Fibroblast of skin of left biceps (primary cell): ENCODE results near the gene ADAT1.
"Not testable (repeated sequence)": the region's sequence is repeated elsewhere in the genome, so short reads cannot be mapped to it uniquely, and the experiment has no call there.

Experiments used
- DNase-seq, 2 experiments: peaks; one replicate each; pipeline ENCODE4 v3.0.0-alpha.2; 2013; ENCODE audit warnings: low read depth in 2 of 2

Gene ADAT1

DNA sequence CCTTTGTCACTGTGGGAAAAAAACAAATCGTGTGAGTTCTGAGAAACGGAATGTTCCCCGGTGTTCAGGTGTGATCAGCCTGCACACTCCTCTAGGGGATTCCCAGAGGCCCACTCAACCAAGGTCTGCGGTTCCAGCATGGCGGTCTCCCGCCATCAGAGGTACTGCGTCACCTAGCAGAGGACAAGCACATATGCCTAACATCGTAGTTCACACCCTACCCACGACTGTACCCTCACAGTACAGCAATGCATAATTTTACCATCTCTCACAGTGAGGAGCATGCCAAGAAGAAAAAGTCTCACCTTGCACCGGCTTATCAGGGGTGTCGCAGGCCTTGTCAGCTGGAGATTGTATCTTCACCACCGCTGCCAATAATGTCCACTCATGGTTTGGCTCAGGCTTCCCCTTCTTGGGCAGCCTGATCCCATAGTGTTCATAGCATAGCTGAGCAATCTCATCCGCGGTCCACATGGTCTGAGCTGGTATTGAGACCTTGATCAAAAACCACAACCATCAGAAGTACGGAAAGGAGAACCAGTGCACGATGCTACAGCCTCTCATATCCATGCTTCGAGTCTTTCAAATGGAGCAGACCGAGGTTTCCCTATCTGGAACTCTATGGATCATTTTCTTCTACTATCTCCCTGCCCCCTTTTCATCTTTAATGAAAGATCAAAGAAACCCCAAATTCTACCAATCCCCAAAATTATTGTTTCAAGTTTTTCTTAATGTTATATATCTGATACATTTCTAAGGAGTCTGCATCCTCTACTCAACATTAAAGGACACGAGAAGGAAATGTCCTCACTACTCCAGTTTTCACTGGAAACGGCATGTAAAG is 2.5 kb downstream of the ADAT1 start:
- DNase-seq: no peak

DNA sequence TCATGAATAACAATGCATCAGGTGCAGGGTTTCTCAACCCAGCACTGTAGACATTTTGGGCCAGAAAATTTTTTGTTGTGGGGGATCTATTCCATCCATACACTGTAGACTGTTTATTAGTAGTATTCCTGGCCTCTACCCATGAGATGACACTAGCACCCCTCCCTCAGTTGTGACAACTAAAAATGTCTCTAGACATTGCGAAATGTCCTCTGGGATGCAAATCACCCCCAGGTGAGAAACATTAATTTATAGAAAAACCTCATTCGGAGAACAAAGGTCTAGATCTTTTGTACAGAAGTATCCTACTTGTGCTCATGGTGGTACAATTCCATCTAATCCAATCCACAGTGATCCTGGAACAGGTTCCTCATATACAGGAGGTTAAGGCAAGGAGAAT is 4.3 kb downstream of the ADAT1 start:
- no peak for DNase-seq

DNA sequence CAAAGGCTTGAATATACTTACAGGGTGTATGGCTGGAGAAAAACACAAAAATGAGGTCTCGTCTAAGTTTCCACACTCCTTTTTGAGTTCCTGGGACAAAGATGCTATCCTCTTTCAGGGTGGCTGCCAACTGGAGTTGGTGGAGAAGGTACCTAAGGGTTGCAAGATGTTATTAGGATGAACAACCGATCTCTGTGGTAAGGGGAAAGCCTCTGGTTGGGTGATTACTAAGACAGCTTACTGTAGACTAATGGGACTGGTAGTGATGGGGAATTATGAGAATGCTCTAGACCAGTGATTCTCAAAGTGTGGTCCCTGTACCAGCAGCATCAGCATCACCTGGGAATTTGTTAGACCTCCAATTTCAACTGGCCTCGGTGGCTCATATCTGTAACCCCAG is 6.0 kb downstream of the ADAT1 start:
- no peak for DNase-seq

DNA sequence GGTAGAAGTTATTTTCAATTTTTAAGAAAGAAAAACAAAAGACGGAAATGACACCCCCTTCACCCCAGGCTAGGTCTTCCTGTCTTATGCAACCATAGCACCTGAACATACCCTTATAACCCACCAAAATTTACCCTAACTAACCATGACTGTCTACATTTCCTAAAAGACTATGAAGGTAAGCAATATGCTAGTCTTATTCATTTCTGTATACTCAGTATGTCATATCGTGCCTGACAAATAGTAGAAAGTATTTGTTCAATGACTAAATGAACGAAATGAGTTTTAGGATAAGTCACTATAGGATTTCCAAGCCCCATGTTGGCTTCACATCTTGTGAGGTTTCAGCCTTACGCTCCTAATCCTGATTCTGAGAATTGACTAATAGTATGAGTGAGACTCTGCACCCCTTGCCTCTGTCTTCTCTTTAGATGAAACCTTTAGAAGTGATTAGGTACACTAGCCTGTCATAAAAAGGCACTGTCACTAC is 6.5 kb downstream of the ADAT1 start:
- no peak for DNase-seq

DNA sequence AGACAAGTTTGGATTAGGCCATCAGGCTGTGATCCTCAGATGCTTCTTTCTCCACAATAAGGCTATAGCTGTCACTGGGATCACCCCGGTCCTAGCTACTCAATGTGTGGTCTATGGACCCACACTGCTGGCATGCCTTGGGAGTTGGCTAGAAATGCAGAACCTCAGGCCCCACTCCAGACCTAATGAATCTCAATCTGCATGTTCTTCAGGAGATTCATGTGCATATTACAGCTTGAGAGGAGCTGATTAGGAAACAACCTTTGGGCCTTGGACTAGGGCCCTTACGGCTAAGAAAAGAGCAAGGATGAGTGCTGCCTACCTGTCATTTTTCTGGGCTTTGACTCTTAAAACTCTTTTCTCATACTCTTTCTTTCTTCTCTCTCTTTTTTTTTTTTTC is 7.5 kb downstream of the ADAT1 start:
- no peak for DNase-seq

DNA sequence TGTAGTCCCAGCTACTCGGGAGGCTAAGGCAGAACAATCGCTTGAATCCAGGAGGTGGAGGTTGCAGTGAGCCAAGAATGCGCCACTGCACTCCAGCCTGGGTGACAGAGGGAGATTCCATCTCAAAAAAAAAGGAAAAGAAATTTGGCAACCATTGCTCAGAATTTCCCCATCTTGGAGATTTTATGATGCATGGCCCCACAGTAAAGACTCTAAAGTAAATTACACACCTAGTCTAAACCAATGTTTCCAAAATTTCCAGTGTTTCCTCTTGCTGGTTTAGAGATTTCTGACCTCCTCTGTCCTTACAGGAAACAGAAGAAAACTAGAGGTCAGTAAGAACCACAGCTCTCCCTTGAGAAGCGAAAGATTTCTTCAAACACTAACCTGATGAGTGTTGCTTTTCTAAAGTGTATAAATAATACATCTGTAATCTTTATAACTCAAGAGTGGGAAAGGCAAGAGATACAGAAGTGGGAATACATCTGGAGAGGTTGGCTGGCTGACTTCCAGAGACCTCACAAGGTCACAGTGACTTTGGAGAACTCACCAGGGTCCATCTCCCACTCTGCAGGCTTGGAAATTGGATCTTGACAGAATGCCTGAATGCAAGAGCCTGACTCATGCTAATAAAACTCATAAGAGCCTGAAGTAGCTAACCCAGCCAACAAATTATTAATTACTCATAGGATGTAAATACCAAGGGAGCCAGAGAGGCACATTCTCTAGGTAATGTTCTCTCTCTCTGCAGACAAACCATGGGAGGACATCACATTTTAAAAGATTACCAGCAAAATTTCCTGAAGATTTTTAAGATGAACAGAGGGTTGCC is 8.8 kb downstream of the ADAT1 start:
- DNase-seq: peak; percentile 29 to 35

DNA sequence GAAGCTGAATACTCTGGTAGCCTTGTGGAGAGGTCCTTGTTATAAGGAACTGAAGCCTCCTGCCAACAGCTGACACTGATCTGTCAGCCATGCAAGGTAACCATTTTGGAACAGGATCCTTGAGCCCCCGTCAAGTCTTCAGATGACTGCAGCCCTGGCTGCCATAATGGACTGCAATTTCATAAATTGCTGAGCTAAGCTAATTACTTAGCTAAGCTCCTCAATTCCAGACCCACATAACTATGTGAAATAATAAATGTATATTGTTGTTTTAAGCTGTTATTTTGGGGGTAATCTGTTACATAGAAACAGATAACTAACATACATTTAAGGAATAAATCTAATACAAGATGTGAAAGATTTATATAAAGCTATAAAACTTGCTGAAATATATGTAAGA is 16.6 kb downstream of the ADAT1 start:
- DNase-seq: no peak

DNA sequence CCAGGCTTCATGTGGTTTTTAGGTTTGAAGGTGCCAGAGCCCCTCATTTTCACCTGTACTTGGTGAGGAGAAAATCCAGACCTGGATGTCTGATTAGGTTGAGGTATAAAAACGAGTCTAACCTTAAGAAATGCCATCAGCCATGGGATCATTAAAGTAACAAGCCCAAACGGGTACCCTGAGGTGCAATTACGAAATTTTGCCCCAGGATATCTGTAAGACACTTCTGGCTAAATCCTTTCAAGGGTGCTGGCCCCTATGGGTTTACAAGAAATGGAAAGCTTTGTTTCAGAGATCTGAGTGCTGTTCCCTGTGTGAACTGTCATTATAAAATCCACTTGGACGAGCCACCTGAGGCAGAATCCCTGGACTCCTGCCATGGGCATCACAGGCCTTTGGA is 19.8 kb downstream of the ADAT1 start:
- no peak for DNase-seq

DNA sequence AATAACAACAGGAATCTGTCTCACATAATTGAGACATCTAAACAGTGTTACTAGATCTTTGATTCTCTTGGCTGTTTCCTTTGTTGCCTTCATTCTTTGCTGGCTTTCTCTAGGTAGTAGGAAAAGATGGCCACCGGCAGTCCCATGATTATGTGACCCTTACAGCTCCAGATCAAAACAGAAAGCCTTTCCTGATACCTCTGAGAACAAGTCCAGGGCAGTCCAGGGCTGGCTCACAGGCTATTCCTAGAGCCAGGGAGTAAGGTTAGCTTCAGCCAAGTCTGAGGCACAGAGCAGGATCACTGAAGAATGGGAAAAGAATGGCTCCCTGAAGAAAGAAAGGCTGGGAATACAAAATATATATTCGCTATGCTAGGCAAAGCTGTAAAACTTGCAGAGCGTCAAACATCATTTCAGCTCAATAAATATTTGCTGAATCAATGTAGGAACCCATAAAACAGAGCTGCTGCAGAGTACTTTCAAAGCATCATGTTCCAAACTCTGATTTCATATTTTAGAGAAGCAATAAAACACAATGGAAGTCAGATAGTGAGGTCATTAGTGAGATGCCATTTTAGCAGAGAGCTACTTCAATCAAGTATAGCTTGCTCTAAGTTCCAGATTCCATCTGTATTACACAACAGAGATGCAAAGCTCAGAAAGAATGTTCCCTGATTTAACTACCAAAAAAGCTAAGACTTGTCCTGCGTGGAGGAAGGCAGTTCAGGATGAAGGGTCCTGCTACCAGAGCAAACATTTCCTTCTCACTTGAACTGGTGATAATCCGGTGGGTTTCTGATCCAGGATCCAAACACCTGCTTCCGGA is 23.4 kb downstream of the ADAT1 start:
- DNase-seq: no peak

DNA sequence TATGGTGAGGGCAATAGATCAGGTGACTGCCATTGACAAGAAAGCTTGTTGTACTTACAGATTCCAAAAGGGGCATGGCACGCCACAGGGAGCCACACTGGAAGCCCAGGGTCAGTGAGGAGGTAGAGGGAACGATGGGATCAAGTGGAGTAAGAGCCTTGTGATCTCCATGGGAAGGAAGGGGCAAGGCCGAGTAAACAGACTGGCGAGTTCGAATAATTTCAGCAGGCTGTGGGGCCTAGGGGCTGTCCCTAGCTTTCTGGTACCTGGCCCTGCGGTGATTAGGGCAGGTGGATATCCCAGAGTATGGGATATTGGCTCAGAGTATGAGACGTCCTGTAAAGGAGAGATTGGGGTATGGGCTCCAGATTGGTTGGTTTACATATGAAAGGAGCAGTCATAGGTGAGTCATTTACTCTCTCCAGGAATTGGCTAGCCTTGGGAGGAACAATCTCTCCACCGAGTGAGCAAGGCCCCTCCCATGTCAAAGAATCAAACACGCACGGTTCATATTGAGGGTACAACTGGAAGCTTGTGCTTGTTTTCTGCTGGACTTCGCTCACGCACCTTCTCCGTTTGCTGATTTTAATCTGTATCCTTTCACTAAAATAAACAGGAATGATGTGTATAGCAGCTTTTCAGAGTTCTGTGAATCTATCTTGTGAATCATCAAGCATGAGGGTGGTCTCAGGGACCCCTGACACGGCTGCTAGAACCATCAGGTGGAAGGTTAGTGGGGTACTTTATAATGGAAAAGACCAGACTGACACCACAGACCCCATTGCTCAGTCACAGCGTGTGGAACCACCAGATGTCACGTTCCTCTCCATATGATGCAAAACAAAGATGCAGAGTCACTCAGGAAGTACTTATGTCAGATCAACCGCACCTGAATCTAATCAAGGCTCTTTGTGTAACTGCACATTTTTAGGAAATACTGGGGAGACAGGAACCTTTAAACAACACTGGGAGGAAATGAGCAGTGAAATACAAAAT is 29.0 kb downstream of the ADAT1 start:
- peak; percentile 56 to 60 for DNase-seq

DNA sequence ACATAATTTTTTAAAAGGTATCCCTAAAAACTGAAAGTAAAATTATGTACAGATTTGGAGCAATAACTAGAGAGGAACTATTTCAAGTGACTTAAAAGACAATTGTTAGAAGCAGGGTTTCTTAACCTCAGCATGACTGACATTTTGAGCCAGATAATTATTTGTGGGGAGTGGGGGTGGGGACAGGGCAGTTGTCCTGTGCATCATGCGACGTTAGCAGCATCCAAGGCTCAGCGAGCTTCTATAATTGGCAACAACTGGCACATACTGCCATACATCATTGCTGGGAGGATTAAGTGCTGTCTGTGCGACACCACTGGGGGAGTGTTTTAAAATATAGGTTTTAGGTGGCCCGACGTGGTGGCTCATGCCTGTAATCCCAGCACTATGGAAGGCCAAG is 29.8 kb downstream of the ADAT1 start:
- DNase-seq: no peak

DNA sequence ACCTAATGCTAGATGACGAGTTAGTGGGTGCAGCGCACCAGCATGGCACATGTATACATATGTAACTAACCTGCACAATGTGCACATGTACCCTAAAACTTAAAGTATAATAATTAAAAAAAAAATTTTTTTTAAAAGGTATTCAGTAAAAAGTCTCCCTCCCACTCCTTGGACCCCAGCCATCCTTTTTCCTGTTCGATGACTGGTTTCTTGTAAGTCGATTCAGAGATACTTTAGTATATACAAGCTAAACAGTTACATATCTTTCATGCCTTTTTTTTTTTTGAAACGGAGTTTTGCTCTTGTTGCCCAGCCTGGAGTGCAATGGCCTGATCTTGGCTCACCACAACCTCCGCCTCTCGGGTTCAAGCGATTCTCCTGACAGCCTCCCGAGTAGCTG is 31.2 kb downstream of the ADAT1 start:
- not testable (repeated sequence) for DNase-seq

DNA sequence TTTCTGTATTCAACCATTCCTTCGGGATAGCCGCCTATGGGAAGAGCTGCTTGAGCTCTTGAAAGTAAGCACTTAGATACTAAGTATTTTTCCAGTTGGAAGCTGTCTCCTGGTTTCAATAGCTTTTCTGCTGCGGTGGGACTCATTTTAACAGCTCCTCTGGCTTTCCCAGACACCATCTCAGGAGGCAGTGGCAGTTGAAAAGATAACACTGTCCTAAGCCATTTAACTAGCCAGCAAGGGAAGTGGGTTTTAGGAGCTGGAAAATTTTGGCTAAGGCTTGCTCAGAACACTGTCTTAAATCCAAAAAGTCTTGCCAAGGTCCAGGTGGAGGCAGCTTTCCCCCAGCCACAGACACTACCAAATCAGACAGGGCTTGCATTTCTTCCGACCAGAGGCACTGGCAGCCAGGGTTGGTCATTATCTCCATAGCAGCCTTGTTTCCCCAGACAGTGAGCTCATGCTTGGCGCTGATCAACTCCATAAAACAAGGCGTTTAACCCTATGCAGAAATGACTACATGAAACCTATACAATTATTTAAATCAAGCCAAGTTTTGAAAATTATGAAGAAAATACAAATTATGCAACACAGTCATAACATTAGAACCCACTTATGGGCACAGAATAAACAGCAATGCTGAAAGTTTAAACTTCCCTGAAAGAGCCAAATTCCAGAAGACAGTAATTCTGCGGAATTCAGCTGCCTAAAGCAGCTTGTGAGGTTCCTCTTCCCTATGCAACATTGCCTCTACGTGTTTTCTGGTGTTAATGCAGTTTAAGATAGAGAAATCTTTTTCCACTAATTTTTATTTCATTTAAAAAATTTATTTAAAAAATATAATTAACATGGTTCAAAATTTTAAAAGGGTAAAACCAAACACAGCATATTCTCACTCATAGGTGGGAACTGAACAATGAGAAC is 31.9 kb downstream of the ADAT1 start:
- peak; percentile 23 to 34 for DNase-seq

DNA sequence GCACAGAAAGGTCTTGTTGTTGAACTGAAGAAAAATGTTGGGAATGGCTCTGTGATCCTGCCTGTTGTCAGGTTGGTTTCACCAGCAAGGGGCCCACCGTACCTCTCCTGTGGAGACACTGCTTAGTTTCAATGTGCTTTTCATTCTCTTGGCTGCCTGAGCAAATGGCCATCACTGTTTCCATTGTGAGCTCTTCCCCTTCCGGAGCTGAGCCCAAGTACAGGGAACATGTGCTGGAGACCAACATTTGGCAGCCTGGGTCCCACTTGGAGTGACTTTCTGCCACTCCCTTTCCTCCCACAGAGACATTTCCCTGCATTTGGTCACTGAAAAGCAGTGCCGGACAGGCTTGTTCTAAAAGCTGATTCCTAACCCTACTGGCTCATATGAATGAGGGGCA is 33.8 kb downstream of the ADAT1 start:
- no peak for DNase-seq

DNA sequence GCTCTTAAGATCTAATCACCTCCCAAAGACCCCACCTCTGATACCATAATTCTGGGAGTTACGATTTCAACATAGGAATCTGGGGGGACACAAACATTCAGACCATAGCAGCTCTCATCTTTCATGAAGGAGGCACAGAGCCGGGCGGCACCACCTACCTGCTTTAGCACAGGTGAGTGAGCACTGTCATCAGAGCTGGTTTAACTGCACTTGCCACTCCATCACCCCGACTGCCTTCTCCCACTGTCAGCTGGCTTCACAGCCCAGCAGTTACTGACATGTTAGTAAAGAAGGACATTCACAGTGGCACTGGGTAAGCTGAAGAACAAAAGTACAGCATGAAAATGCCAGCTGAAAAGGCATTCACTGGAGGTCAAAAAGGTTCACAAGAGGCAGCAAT is 34.4 kb downstream of the ADAT1 start:
- DNase-seq: no peak

DNA sequence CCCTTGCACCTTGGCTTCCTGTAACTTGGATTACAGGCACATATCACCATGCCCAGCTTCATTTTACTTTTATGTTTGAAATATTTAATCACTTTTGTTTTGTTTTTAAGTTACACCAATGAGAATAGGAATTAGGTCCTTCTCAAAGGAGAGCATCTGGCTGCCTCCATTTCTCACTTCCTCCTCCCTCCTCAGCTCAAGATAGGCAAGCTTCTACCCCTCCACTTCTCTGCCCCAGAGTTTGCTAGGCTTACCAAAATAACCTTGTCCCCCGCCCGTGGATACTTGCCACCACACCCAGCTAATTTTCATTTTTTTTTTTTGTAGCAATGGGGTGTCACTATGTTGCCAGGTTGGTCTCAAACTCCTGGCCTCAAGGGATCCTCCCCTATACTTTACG is 39.0 kb downstream of the ADAT1 start:
- DNase-seq: no peak

DNA sequence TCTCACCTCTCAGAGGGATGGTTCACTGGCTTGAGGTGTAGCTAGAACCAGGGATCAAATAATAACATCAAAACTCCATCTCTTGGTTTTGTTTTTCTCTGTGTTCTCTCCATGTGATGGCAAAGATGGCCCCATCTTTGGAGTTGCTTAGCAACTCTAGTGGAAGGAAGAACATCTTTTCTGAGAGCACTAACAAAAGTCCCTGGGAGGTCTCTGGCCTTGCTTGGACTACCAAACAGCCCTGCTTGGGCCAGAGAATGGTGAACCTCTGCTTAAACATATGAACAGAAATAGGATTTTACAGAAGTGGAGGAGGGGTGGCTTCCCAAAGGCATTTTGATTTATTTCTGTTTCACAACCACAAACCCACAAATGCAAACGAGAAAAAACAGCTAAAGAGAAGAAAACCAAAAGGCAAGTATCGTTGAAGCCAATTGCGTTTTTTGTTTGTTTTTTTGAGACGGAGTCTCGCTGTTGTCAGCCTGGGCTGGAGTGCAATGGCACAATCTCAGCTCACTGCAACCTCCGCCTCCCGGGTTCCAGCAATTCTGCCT is 43.7 kb downstream of the ADAT1 start:
- DNase-seq: no peak

DNA sequence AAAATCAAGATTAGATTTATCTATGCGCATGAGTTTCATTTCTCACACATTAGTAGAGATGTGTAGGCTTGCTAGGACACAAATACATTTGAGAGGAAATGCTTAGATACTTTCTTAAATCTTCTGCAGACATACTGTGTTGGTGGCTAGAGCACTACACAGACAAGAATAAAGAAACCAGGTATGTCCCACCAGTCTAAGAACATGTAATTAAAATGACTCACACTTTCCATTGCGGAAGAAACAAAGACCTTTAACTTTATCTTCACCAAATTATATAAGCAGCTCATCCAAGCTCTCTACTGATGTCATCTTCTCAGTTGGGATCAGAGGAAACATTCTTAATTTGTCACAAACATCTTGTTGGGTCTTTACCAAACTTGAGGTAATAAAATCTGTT is 44.4 kb downstream of the ADAT1 start:
- DNase-seq: no peak

DNA sequence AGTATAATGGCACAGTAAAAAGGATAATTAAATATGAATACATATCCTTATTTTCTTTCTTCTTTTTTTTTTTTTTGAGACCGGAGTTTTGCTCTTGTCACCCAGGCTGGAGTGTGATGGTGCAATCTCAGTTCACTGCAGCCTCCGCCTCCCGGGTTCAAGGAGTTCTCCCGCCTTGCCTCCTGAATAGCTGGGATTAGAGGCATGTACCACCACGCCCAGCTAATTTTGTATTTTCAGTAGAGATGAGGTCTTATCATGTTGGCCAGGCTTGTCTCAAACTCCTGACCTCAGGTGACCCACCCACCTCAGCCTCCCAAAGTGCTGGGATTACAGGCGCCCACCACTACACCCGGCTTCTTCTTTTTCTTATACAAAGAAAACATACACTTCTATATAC is 44.9 kb downstream of the ADAT1 start:
- no peak for DNase-seq
